Bone marrow (tissue), 2 donors: Measurements from ENCODE around the gene APBB1.
"Not testable (repeated sequence)": the region's sequence is repeated elsewhere in the genome, so short reads cannot be mapped to it uniquely, and the experiment has no call there.

ENCODE experiments used
- DNase-seq, 2 donors: peaks; one replicate each; lab custom pipeline; 2025; lab: John Stamatoyannopoulos, UW

The APBB1 gene

GRCh38 chr11:6417907-6418556, 862 bp downstream of the APBB1 start:
- DNase-seq, result no peak

GRCh38 chr11:6415797-6416196, 3.1 kb downstream of the APBB1 start:
- DNase-seq, result no peak

- DNase-seq, result no peak
Measured at GRCh38 chr11:6414874-6415328, 4.0 kb downstream of the APBB1 start.

GRCh38 chr11:6413791-6414201, 5.1 kb downstream of the APBB1 start:
- DNase-seq, result no peak

GRCh38 chr11:6411594-6412031, 7.3 kb downstream of the APBB1 start:
- DNase-seq, result no peak

GRCh38 chr11:6410695-6411430, 8.0 kb downstream of the APBB1 start:
- no peak for DNase-seq

GRCh38 chr11:6406370-6406769, 12.5 kb downstream of the APBB1 start:
- DNase-seq, result no peak

- no peak for DNase-seq
Measured at GRCh38 chr11:6405846-6406245, 13.0 kb downstream of the APBB1 start.

GRCh38 chr11:6405052-6405667, 13.7 kb downstream of the APBB1 start:
- no peak for DNase-seq

- DNase-seq, result no peak
Measured at GRCh38 chr11:6404342-6405051, 14.4 kb downstream of the APBB1 start.

- no peak for DNase-seq
Measured at GRCh38 chr11:6403539-6403938, 15.4 kb downstream of the APBB1 start.

- peak in 1 of 2 donors; percentile 77 for DNase-seq
Measured at GRCh38 chr11:6402561-6402981, 16.3 kb downstream of the APBB1 start.

- no peak for DNase-seq
Measured at GRCh38 chr11:6402061-6402470, 16.8 kb downstream of the APBB1 start.

- no peak for DNase-seq
Measured at GRCh38 chr11:6401464-6401863, 17.4 kb downstream of the APBB1 start.

- no peak for DNase-seq
Measured at GRCh38 chr11:6400431-6401345, 18.2 kb downstream of the APBB1 start.

GRCh38 chr11:6397636-6398035, 21.3 kb downstream of the APBB1 start:
- no peak for DNase-seq

GRCh38 chr11:6397156-6397555, 21.7 kb downstream of the APBB1 start:
- no peak for DNase-seq

GRCh38 chr11:6395470-6396060, 23.3 kb downstream of the APBB1 start:
- no peak for DNase-seq

- no peak for DNase-seq
Measured at GRCh38 chr11:6393989-6394670, 24.8 kb downstream of the APBB1 start.

- not testable (repeated sequence) for DNase-seq
Measured at GRCh38 chr11:6392251-6392650, 26.6 kb downstream of the APBB1 start.
